AG04449 (cell line): Measurements from ENCODE around the gene EPB41L4B.

Source experiments
- CTCF ChIA-PET: fragments of 350-600 bp; formaldehyde crosslinking; extraction: SDS; loops from one replicate; lab custom pipeline; 2021; ENCODE audit warnings: antibody characterized with exemption; lab: Yijun Ruan, JAX
- POLR2A ChIA-PET: fragments of 400-600, 350-600 bp; formaldehyde crosslinking; extraction: SDS; loops from one replicate; lab custom pipeline; 2020; ENCODE audit warnings: antibody characterized with exemption, inconsistent platforms; lab: Yijun Ruan, JAX
- DNase-seq: peaks from one replicate; pipeline ENCODE4 v3.0.0-alpha.2; 2010; ENCODE audit warnings: low read depth, low spot score
- H3K4me3 ChIP-seq: 2 replicates; pipeline ENCODE4 v1.5.1; 2011; ENCODE audit warnings: low read depth, mild to moderate bottlenecking, control low read depth, low read length
- TF ChIP-seq, protein P1 (sequence below): IDR thresholded peaks from one replicate; pipeline ENCODE4 v1.5.1; 2011; ENCODE audit warnings: mild to moderate bottlenecking, moderate library complexity, low read length, control low read depth, inconsistent platforms; ENCODE audit not compliant: insufficient read depth; ENCODE audit errors: missing control alignments

EPB41L4B gene

DNA sequence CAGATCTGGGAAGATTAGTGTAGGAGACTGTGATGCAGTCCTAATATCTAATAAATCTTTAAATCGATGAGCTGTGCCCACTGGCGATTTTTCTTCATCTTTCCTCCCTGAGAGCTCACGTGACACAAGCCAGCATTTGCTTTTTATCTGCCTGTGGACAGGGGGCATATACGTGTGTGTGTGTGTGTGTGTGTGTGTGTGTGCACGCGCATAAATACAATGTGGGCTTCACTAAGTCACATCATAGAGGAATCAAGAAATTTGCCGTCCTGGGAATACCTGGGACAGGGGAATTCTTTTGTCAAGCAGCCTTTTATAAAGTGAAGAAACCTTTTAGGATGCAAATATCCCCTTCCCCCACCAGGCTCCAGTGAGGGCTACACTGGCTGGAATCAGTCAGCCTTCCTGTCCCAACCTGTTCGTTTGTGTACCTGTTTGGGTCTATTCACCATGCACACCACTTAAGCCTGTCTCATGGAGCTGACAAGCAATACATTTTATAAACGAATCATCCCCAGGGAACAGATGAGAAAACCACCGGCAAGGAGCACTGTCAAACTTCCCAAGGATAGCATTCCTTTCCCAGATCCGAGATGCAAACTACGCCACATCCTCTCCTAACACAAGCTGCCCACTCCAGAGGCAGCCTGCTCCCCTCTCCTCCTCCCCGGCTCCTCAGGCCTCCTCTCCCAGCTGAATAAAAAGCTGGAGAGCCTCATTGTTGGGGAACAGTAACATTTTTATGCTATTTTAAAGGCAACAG is 2.7 kb downstream of the EPB41L4B start:
- ChIA-PET POLR2A (interaction anchor here (0.6 kb wide), 1 partner anchor 364 kb away, joined by 3 read pairs; no protein-coding TSS in a partner anchor), CTCF (interaction anchor here (0.7 to 2.1 kb wide), 7 partner anchors 20 to 364 kb away, joined by 3 to 8 read pairs (median 3); no protein-coding TSS in a partner anchor)
- DNase-seq, result no peak
- no peak overlapping the region for H3K4me3 ChIP-seq
- TF ChIP-seq, protein P1, sequence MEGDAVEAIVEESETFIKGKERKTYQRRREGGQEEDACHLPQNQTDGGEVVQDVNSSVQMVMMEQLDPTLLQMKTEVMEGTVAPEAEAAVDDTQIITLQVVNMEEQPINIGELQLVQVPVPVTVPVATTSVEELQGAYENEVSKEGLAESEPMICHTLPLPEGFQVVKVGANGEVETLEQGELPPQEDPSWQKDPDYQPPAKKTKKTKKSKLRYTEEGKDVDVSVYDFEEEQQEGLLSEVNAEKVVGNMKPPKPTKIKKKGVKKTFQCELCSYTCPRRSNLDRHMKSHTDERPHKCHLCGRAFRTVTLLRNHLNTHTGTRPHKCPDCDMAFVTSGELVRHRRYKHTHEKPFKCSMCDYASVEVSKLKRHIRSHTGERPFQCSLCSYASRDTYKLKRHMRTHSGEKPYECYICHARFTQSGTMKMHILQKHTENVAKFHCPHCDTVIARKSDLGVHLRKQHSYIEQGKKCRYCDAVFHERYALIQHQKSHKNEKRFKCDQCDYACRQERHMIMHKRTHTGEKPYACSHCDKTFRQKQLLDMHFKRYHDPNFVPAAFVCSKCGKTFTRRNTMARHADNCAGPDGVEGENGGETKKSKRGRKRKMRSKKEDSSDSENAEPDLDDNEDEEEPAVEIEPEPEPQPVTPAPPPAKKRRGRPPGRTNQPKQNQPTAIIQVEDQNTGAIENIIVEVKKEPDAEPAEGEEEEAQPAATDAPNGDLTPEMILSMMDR, result no peak

GRCh38 chr9:109317311-109317978 is 3.4 kb downstream of the EPB41L4B start:
- no peak overlapping the region for H3K4me3 ChIP-seq
- no peak for DNase-seq
- TF ChIP-seq, protein P1, result no peak
- CTCF ChIA-PET, result interaction anchor here (0.7 to 2.1 kb wide), 5 partner anchors 20 to 363 kb away, joined by 3 to 8 read pairs (median 3); no protein-coding TSS in a partner anchor
- POLR2A ChIA-PET, result interaction anchor here (0.6 kb wide), 1 partner anchor 363 kb away, joined by 3 read pairs; no protein-coding TSS in a partner anchor

DNA sequence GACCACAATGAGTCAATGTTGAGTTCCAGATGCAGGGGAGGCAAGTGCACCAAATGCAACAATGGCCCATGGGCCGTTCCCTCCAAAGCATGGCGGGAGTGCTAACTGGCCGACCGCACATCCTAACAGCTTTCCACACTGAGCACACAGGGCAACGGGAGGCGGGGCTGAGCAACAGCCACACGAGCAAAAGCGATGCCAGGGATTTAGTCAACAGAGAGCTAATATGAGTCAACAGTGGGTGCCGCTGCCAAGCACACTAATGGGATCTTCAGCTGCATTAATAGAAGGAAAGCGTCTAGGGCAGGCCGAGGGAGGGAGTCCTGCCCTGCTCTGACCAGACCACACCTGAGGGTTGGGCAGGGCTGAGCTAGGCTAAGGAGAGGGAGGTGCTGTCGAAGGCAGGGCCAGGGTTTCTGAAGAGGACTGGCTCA is 4.6 kb downstream of the EPB41L4B start:
- ChIA-PET POLR2A (no interaction called here), CTCF (interaction anchor here (1.2 to 2.1 kb wide), 4 partner anchors 72 to 133 kb away, joined by 3 to 8 read pairs (median 4); no protein-coding TSS in a partner anchor)
- TF ChIP-seq, protein P1, result no peak
- H3K4me3 ChIP-seq, result no peak overlapping the region
- DNase-seq, result no peak

DNA sequence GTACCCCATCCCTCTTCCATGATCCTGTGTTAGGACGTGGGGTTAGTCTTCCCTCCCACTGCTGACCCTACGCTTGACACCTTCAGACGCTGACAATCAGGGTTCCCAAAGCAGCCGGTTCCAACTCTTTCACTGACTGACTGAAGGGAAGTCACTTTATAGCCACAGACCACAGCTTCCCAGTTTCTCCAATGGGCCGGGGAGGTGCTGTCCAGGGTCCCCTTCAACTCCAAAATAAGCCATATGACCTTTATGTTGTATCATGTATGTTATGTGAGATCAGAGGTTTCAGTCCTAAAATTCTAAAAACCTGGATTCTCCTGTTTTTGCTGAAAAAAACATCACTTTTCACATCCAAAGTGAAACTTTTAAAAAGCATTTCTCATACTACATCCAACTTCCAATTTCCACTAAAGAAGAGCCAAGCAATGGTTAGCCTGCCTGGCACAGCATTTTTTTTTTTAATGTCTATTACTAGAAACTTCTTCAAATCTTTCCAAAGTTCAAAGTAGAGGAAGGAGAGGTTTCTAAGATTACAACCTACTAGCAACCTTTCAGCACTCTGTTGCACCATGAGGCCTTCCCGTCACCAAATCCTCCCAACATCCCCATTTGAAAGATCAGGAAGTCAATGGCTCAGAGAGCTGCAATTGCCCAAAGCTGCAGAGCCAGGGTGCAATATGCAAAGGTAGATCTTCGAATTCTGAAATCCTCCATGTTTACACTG is 5.2 kb downstream of the EPB41L4B start:
- no peak for DNase-seq
- TF ChIP-seq, protein P1, result no peak
- CTCF ChIA-PET, result interaction anchor here (1.2 to 1.6 kb wide), 3 partner anchors 72 to 361 kb away, joined by 3 to 4 read pairs (median 4); no protein-coding TSS in a partner anchor
- POLR2A ChIA-PET, result no interaction called here
- no peak overlapping the region for H3K4me3 ChIP-seq

DNA sequence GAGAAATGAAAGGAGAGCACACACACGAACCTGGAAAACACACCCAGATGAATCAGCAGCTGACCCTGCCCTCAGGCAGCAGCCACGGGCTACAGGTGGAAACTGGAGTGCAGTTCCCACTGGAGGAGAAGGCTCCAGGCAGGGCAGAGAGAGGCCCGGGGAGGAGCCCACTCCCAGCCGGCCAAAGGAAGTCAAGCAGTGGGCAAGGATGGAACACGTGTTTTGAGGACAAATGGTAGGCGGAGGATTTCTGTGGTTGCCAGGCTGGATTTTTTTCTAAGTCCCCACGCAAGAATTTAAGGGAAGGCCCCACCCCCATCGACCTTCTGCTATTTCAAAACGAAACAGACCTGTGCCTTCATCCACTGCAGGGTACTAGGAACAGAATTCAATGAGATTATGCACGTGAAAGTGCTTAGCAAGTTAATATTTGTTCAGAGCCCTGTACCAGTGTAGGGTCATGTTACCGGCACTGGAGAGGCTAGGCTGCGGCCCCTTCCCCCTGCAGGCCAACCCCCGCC is 6.8 kb downstream of the EPB41L4B start:
- DNase-seq, result no peak
- ChIA-PET CTCF (no interaction called here), POLR2A (no interaction called here)
- H3K4me3 ChIP-seq, result no peak overlapping the region
- TF ChIP-seq, protein P1, result no peak
